GM19438 (cell line): Measurements from ENCODE around the gene CNBP.
A peak's percentile ranks its signal among the peaks of the same experiment; 100 is the strongest.

ENCODE experiments used
- ATAC-seq: cut with Tn5 transposase; IDR thresholded peaks from one replicate; pipeline ENCODE4 v1.9.1; 2021; ENCODE audit warnings: low read depth; ENCODE audit not compliant: unreplicated experiment

The CNBP gene

DNA sequence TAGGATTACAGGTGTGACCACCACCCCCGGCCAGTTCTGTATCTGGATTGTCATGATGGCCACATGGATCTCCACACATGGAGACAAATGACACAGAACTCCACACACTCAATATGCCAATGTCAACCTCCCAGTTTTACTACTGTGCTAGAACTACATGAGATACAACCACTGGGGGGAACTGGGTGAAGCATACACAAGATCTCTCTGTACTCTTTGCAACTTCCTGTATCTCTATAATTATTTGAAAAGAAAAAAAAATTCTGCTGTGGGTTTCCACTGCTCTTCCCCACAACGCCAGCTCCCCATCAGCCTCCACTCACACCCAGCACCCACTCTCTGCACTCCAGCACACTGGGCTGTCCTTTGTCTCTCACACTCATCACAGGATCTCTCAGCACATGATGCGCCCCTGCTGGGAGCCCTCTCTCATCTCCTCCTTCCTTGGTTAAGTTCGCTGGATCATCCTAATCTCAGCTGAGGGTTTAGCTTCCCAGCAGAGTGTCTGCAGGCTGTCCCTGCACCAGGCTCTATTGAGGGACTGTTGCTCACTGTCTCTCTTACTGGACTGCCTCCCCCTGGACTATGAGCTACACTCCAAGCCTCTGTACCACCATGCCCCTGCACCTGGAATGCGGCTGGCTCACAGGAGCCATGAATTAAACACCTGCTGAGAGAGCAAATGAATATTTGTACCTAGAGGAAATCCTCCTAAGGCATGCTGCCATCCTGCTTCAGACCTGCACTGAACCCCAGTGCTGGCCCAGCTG, 51.4 kb downstream of the CNBP start:
- no peak for ATAC-seq

- no peak for ATAC-seq
Observed at GRCh38 chr3:129131465-129132088, 52.1 kb downstream of the CNBP start.

- no peak for ATAC-seq
Observed at GRCh38 chr3:129130291-129130813, 53.3 kb downstream of the CNBP start.

DNA sequence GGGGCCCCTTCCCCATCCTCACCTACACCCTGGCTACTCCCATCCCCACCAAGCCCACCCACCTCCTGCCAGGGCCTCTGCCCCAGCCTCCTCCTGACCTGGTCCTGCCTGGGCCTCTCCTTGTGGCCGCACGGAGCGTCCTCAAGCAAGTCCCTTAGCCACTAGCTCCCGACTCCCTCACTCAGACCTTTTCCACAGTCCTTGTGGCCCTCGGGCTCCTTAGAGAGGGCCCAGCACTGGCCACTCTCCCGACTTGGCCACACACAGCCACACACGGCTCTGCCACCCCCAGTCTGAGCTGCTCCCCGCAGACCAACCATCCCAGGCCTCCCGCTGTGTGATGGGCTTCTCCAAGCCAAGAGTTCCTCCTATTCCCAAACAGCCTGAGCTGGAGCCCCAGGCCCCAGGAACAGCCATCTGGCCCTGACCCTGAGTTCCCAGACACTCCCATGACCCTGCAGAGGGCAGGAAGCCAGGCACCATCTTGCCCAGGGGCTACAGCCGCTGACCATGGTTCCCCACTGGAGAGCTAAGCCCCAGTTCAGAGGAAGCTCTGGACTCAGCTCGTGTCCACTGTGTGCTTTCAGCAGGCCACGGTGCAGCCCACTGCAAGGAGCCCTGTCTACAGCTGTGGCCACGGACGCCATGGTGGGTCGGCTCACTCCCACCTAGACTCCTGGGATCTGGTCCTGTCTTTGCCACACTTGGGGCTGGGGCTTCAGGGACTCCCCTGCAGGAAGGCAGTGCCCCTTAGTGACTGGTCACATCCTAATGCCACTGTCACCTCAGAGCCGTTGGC, 55.1 kb downstream of the CNBP start:
- ATAC-seq = no peak

DNA sequence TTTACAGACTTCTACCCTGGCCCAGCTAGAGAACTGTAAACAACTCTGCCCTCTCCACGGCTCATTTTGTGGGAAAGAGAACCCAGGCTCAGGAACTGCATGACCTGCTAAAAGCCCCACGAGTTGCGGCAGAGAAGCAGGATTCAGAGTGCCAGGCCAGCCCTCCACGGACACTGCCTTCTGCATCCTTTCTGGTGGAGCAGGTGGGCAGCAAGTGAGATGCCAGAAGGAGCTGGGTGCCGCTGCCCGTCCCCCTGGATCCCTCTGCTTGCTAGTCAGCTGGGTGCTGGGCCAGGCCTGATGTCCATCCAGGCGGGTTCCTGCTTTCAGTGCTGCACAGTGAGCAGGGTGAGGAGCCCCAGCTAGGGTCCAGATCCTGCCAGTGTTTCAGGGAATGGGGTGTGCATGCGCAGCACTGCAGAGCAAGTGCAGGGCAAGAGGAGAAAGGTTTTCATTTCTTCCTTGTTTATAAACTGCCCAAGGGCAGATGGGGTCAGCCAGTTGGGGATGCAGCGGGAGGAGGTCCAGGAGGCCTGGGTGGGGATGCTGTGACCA, 56.9 kb downstream of the CNBP start:
- ATAC-seq = no peak

DNA sequence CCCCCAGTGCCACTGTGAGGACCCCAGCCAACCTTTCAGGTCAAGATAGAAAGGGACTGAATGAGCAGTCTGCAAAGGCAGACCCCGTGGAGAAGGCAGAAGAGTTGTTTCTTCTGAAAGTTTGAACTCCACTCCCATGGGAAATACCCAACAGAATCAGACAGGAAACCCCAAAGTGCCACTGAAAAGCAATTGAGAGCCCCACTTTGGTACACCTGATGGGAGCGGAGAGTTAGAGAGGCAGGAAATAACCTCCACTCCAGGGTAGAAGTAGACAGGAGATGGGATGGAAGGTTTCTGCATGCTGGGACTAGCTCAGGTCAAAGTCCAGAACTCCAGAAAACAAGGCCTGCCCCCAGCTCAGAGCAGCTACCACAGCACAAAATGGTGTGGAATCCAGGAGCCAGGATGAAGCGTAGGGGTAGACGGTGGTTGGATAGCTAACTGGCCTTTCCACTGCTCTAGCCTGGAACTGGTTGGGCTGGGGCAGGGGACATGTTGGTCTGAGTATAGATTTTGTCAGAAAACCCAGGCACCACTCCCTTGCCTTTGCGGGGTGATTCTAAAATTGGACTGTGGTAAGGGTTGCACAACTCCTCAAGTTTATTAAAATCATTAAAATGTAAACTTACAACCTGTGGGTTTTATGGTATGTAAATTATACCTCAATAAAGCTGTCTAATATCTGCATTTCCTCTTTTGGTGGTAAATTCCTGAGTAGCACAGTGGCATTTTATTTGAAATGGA, 60.2 kb downstream of the CNBP start:
- ATAC-seq = no peak

DNA sequence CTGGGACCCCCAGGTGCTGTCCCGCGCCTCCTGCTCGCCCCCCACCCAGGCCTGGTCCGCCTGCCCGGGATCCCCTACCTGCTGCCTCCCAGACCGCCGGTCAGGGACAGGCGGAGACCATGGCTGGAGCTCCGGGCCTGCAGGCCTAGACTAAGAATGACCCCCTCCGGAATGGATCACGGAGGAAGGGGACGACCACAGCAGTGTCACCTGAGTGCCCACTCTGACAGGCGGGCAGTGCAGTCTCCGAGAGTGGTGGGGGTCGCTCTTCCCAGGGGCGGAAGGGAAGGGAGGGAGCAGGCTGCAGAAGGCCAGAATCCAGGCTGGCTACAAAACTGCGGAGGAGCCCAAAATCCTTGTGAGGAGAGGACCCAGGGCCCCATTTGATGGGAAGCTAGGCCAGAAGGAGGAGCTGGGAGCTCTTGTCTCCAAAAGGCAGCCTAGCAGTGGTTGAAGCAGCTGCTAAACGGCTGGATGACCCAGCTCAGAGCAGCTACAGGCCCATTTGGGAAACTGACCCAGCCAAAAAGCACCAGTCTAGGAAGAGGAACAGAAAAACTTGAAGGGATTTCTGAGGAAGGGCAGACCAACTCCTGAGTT, 61.2 kb downstream of the CNBP start:
- no peak for ATAC-seq

- peak; percentile 34 for ATAC-seq
Observed at GRCh38 chr3:129121792-129122411, 61.8 kb downstream of the CNBP start, which contains the start of gene RAB43. Gene RAB43 (minus strand): TSS chr3:129121804. CDS start chr3:129121489, 315 bp downstream.

DNA sequence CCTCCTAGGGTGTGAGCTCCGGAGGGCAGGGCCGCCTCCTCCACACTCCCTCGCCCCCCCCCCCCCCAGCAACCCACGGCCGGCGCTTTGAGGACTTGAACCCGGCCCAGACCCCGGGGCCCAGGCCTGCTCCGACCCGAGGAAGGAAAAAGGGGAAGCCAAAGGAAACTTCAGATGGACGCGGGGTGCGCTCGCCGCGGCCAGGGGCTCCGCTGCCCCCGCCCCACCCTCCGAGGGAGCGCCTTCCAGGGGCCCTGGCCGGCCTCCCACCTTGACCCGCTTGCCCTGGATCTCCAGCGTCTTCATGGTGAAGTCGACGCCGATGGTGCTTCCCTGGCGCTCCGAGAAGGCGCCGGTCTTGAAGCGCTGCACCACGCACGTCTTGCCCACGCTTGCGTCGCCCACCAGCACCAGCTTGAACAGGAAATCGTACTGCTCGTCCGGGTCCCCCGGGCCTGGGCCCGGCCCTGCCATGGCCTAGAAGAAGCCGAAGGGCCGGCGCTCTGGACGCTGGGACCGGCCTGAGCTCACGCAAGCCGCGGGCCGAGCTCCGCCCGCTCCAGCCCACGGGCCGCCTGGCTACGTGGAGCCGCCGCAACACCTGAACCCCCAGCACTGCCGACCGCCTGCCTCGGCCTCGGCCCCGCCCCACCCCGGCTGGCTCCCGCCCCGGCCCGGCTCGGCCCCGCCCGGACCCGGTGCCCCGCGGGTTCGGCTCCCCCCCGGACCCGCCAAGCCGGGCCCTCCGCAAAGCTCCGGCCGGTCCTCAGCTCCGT, 62.5 kb downstream of the CNBP start:
- peak; percentile 16 for ATAC-seq

- peak; percentile 64 for ATAC-seq
Observed at GRCh38 chr3:129120254-129121004, 63.3 kb downstream of the CNBP start.

- no peak for ATAC-seq
Observed at GRCh38 chr3:129119365-129120100, 64.2 kb downstream of the CNBP start.

GRCh38 chr3:129118745-129119144, 65.0 kb downstream of the CNBP start:
- no peak for ATAC-seq
